Endothelial cell of umbilical vein (primary cell): Measurements from ENCODE around the gene PPP1R16B. TPM values are rescaled to one million over a fixed set of nuclear protein-coding genes. Genes with fewer than 3 reads are reported as not detected.

ENCODE experiments used
- BruUV-seq: library from RNA; stranded (reverse); fragments of 400-500 nt; replicated peaks from 2 replicates; lab custom pipeline; 2021; lab: Mats Ljungman, UMichigan
- CTCF ChIA-PET: fragments of 300-600, 350-600 bp; sonication (Branson Sonifier 250); formaldehyde crosslinking; loops from one replicate; lab custom pipeline; 2021; ENCODE audit warnings: antibody characterized with exemption, inconsistent platforms; lab: Charles Lee
- POLR2A ChIA-PET: fragments of 300-600, 350-600 bp; sonication (Branson Sonifier 250); formaldehyde crosslinking; loops from one replicate; lab custom pipeline; 2021; ENCODE audit warnings: antibody characterized with exemption, inconsistent platforms; lab: Charles Lee
- DNase-seq: peaks from one replicate; pipeline ENCODE4 v3.0.0-alpha.2; 2011; ENCODE audit warnings: low read depth, low spot score
- FAIRE-seq: peaks from 2 replicates; lab custom pipeline; 2011; peaks lifted over from hg19 to GRCh38; lab: Jason Lieb, UNC
- H2AFZ ChIP-seq: 2 replicates; pipeline ENCODE4 v1.6.0; 2012; ENCODE audit warnings: low read depth, low read length, control low read depth, inconsistent platforms
- H3K27ac ChIP-seq: 2 replicates; pipeline ENCODE4 v1.5.1; 2011; ENCODE audit warnings: low read depth, mild to moderate bottlenecking, control low read depth, low read length, moderate library complexity; ENCODE audit not compliant: insufficient read depth
- H3K27me3 ChIP-seq, 2 experiments: 2 replicates each; pipeline versions ENCODE4 v1.6.0 to v1.6.1; 2011; ENCODE audit warnings: low read length in 2 of 2, mixed read lengths in 1 of 2; ENCODE audit not compliant: control insufficient read depth in 2 of 2, insufficient read depth in 2 of 2
- H3K36me3 ChIP-seq, 2 experiments: 2 replicates in 1 of 2; 3 replicates in 1 of 2; pipeline ENCODE4 v1.5.1; 2011; ENCODE audit warnings: low read length in 2 of 2, mild to moderate bottlenecking in 1 of 2, moderate library complexity in 1 of 2; ENCODE audit not compliant: control insufficient read depth in 2 of 2, insufficient read depth in 2 of 2; ENCODE audit errors: extremely low read depth in 1 of 2
- H3K4me1 ChIP-seq: 3 replicates; pipeline ENCODE4 v1.5.1; 2011; ENCODE audit warnings: mild to moderate bottlenecking, low read length; ENCODE audit not compliant: control insufficient read depth, insufficient read depth; ENCODE audit errors: extremely low read depth
- H3K4me2 ChIP-seq: 2 replicates; pipeline ENCODE4 v1.6.1; 2011; ENCODE audit warnings: low read length, control low read depth, mixed read lengths; ENCODE audit not compliant: insufficient read depth
- H3K4me3 ChIP-seq, 3 experiments: fragments of 200-600 bp in 1 of 3; sonication (generic), shearing (Covaris generic) in 1 of 3; replicated peaks in 1 of 3; 2 replicates each; pipeline ENCODE4 v1.5.1; 2011 to 2016; ENCODE audit warnings: control low read depth in 3 of 3, low read length in 3 of 3, mild to moderate bottlenecking in 2 of 3, inconsistent platforms in 1 of 3, low read depth in 1 of 3, moderate library complexity in 1 of 3; ENCODE audit not compliant: insufficient read depth in 1 of 3
- H3K79me2 ChIP-seq: 2 replicates; pipeline ENCODE4 v1.6.0; 2012; ENCODE audit warnings: low read length, inconsistent platforms; ENCODE audit not compliant: control insufficient read depth, insufficient read depth
- H3K9ac ChIP-seq: replicated peaks from 2 replicates; pipeline ENCODE3; 2011; ENCODE audit warnings: low read length, control low read depth; ENCODE audit not compliant: insufficient read depth; ENCODE audit errors: extremely low read depth
- H3K9me1 ChIP-seq: replicated peaks from 3 replicates; pipeline ENCODE4 v1.6.0; 2011; ENCODE audit warnings: mild to moderate bottlenecking, low read length; ENCODE audit not compliant: control insufficient read depth, insufficient read depth; ENCODE audit errors: extremely low read depth
- H3K9me3 ChIP-seq: replicated peaks from 2 replicates; pipeline ENCODE4 v1.5.1; 2012; ENCODE audit warnings: low read length, inconsistent platforms; ENCODE audit not compliant: control insufficient read depth, insufficient read depth
- H4K20me1 ChIP-seq: replicated peaks from 2 replicates; pipeline ENCODE3; 2011; ENCODE audit warnings: mild to moderate bottlenecking, low read length; ENCODE audit not compliant: control insufficient read depth, insufficient read depth; ENCODE audit errors: extremely low read depth
- CTCF ChIP-seq, 2 donors: IDR thresholded peaks; 1 replicate in 1 of 2; 2 replicates in 1 of 2; pipeline ENCODE4 v1.5.1; 2011; ENCODE audit warnings: low read length in 2 of 2, mild to moderate bottlenecking in 2 of 2, moderate library complexity in 2 of 2, control low read depth in 1 of 2, inconsistent platforms in 1 of 2, low read depth in 1 of 2; ENCODE audit not compliant: insufficient read depth in 1 of 2; ENCODE audit errors: extremely low read depth in 1 of 2
- EZH2 ChIP-seq: IDR thresholded peaks from 2 replicates; pipeline ENCODE4 v1.6.1; 2012; ENCODE audit warnings: borderline replicate concordance, low read depth, mild to moderate bottlenecking, moderate library complexity, low read length, inconsistent platforms; ENCODE audit not compliant: severe bottlenecking
- FOS ChIP-seq: IDR thresholded peaks from 2 replicates; pipeline ENCODE4 v1.6.1; 2011; ENCODE audit warnings: mild to moderate bottlenecking, low read length, moderate library complexity, borderline replicate concordance; ENCODE audit not compliant: insufficient read depth
- GATA2 ChIP-seq: IDR thresholded peaks from 2 replicates; pipeline ENCODE4 v1.7.0; 2011; ENCODE audit warnings: low read depth, mild to moderate bottlenecking, moderate library complexity, mixed read lengths, low read length; ENCODE audit not compliant: insufficient read length, insufficient read depth
- JUN ChIP-seq: IDR thresholded peaks from 2 replicates; pipeline ENCODE4 v1.6.1; 2011; ENCODE audit warnings: borderline replicate concordance, low read depth; ENCODE audit not compliant: insufficient read length, insufficient read depth
- MAX ChIP-seq: IDR thresholded peaks from 2 replicates; pipeline ENCODE4 v1.6.1; 2011; ENCODE audit not compliant: insufficient read depth, insufficient read length
- MYC ChIP-seq: IDR thresholded peaks from one replicate; pipeline ENCODE4 v1.6.1; 2011; ENCODE audit warnings: mild to moderate bottlenecking, low read depth, low read length
- POLR2A ChIP-seq: IDR thresholded peaks from 2 replicates; pipeline ENCODE4 v1.6.1; 2012; ENCODE audit warnings: low read depth, mild to moderate bottlenecking, control low read depth, low read length
- POLR2AphosphoS5 ChIP-seq: IDR thresholded peaks from 2 replicates; pipeline ENCODE4 v1.6.1; 2012; ENCODE audit warnings: low read depth, mild to moderate bottlenecking, control low read depth, low read length, moderate library complexity; ENCODE audit not compliant: insufficient read depth
- dilution Hi-C: fragments of 300-500 bp; cut with MboI; formaldehyde crosslinking; loops from one replicate; pipeline ENCODE4 v1.15.0; 2019; ENCODE audit warnings: low sequenced_read_pairs; ENCODE audit not compliant: extremely low pct_ligation_motif_present
- intact Hi-C: fragments of 100-400 bp; cut with micrococcal nuclease; formaldehyde crosslinking; loops from one replicate; pipeline ENCODE4 v1.10.0; 2022
- polyA plus RNA-seq, 4 experiments: library from polyadenylated mRNA; depleted of rRNA in 3 of 4; stranded (reverse) in 3 of 4; unstranded in 1 of 4; fragments of >200 nt; gene quantifications; 2 replicates each; pipeline versions ENCODE4 v1.2.1 to v1.2.3, GENCODE V29; 2011 to 2012; ENCODE audit warnings: missing spikeins in 1 of 4
- total RNA-seq: library from RNA; stranded (reverse); gene quantifications from 2 replicates; pipeline ENCODE4 v1.2.3, GENCODE V29; 2021

The PPP1R16B gene
- total and polyA plus RNA-seq, 2 donors (not counting 3 experiments of a cell fraction or from before 2014, with no cell fraction given), result 34.7 to 68.1 TPM

GRCh38 chr20:38828514-38829295, 23.2 kb downstream of the PPP1R16B start:
- intact Hi-C loops (loop anchor here (1.0 to 2.0 kb wide), 2 partner anchors 64 to 71 kb away; no protein-coding TSS in a partner anchor), dilution Hi-C loops (no loop called here)
- TF ChIP-seq EZH2 (no peak), JUN (no peak), FOS (no peak), POLR2A (no peak), MAX (no peak), POLR2AphosphoS5 (no peak), MYC (no peak), GATA2 (no peak), CTCF (IDR thresholded peaks at IDR 0.05; ENCODE audit: extremely low read depth in 1 of 2, insufficient read depth in 1 of 2, low read depth in 1 of 2, low read length in 2 of 2) (no peak)
- peaks cover 62% of the 10 kb centered on the region for H3K4me1 ChIP-seq
- no peak overlapping the region for H3K4me3 ChIP-seq
- H3K36me3 ChIP-seq, result peaks cover 0 to 6% of the 10 kb centered on the region in 2 experiments
- no peak overlapping the region for H2AFZ ChIP-seq
- peak overlapping the region; percentile 99 for H3K27ac ChIP-seq
- BruUV-seq, result no TSS peak
- ChIA-PET CTCF (interaction anchor here (0.7 to 3.3 kb wide), 6 partner anchors 10 to 179 kb away, joined by 3 to 16 read pairs (median 4); partner anchors contain the start of gene PPP1R16B), POLR2A (interaction anchor here (1.9 to 2.6 kb wide), 2 partner anchors 17 to 24 kb away, joined by 9 to 12 read pairs; partner anchors contain the start of gene PPP1R16B)
- DNase-seq (no peak), FAIRE-seq (peak; percentile 42)
- no peaks in the 10 kb centered on the region for H3K27me3 ChIP-seq
- H4K20me1 ChIP-seq, result no peaks in the 10 kb centered on the region
- no peaks in the 10 kb centered on the region for H3K79me2 ChIP-seq
- H3K9me3 ChIP-seq, result no peaks in the 10 kb centered on the region
- no peaks in the 10 kb centered on the region for H3K9me1 ChIP-seq
- H3K4me2 ChIP-seq, result no peak overlapping the region
- H3K9ac ChIP-seq, result peak overlapping the region; percentile 60
